ENCODE results near the gene SNX32.

GRCh38 chr11:65829459-65829858, 4.3 kb upstream of the SNX32 start:
- TF ChIP-seq CTCF (IDR thresholded peaks at IDR 0.05) (no peak), POLR2A (IDR thresholded peaks at IDR 0.05) (no peak)
